ENCODE data around the gene KANSL1L. TPM values are rescaled to one million over a fixed set of nuclear protein-coding genes. Genes with fewer than 3 reads are reported as not detected.

KANSL1L gene
- total RNA-seq, 1 donor from 2014 or later = 9.2 TPM

DNA sequence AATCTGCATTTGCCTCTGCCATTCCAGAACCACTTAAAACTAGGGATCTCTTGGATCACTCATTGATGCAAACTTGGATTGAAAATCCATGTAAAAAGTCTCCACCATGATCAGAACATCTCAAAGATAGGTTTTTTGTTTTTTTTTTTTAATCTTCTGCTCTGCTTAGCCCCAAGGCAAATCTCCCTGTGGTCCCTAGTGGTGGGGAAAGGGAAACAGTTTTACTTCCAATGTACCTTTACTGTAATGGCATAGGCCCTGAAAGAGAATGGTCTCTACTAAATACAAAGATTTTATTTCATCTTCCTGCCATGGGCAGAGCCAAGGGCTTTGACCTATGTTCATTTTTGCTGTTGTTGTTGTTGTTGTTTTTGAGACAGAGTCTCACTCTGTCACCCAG is 78.4 kb downstream of the KANSL1L start:
- no peak for DNase-seq (ENCODE audit: extremely low read depth, low read depth, low spot score)

DNA sequence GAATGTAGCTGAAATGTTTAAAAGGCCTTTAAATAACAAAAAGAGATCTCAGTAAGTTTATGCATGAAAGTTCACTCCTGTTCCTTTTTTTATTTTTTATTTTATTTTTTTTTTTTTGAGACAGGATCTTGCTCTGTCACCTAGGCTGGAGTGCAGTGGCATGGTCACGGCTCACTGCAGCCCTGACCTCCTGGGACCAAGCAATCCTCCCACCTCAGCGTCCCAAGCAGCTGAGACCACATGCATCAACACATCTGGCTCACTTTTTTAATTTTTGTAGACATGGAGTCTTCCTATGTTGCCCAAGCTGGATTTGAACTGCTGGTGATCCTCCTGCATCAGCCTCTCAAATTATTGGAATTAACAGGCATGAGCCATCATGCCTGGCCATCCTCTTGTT is 84.3 kb downstream of the KANSL1L start:
- DNase-seq (ENCODE audit: extremely low read depth, low read depth, low spot score) = no peak

DNA sequence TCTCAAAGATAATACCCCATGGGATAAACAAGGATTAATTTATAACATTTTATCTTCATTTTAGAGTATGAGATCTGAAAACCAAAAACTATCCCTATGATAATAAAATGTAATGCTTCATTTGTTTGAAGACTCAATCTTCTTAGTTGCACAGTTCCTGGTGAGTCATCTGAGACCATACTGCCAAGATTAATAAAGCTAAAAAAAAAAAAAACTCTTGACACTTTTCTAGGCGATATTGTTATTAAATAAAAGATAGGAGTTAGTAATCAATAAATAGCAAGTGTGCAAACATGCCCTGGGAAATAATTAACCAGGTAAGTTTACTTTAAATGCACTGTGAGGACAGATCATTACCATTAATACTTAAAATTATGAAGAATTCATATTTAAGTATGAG is 84.9 kb downstream of the KANSL1L start:
- DNase-seq (ENCODE audit: extremely low read depth, low read depth, low spot score) = no peak

DNA sequence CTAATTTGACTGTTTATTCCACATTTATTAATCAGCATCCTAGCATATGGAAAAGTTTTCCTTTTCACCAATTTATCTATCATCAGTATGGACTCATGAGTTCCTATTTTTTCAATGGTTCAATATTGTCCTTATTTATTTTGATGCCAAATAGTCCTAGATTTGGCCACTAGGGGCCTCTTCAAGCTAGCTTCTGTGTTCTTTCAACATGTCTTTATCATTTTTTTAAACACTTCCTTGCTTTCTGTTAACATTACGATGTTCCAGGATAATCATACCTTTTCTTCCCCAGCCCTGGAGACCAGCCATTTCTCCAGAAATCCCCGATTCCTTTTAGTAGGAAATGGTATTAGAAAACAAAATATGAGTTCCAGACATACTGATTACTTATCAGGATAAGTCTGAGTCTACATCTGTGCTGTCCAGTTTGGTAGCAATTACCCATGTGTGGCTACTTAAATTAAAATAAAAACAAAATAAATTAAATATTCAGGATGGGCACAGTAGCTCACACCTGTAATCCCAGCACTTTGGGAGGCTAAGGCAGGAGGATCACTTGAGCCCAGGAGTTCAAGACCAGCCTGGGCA is 98.2 kb downstream of the KANSL1L start:
- DNase-seq (ENCODE audit: extremely low read depth, low read depth, low spot score) = peak; percentile 34

DNA sequence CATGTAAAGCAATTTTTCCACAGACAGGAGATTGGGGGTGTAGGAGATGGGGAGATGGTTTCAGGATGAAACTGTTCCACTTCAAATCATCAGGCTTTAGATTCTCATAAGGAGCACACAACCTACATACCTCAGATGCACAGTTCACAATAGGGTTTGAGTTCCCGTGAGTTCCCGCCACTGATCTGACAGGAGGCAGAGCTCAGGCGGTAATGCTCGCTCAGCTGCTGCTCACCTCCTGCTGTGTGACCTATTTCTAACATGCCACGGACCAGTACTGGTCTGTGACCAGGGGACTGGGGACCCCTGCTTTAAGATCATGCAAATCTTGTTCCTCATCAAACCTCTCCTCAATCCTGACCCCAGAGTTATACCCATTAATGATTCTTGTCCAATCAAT is 98.7 kb downstream of the KANSL1L start:
- no peak for DNase-seq (ENCODE audit: extremely low read depth, low read depth, low spot score)

DNA sequence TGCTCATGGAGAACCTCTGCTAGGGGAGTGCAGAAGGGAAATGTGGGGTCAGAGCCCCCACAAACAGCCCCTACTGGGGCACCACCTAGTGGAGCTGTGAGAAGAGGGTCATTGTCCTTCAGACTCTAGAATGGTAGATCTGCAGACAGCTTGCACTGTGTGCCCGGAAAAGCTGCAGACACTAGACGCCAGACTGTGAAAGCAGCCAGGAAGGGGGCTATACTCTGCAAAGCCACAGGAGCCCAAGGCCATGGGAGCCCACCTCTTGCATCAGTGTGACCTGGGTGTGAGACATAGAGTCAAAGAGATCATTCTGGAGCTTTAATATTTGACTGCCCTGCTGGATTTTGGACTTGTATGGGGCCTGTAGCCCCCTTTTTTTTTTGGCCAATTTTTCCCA is 107.9 kb downstream of the KANSL1L start:
- DNase-seq (ENCODE audit: extremely low read depth, low read depth, low spot score) = no peak

DNA sequence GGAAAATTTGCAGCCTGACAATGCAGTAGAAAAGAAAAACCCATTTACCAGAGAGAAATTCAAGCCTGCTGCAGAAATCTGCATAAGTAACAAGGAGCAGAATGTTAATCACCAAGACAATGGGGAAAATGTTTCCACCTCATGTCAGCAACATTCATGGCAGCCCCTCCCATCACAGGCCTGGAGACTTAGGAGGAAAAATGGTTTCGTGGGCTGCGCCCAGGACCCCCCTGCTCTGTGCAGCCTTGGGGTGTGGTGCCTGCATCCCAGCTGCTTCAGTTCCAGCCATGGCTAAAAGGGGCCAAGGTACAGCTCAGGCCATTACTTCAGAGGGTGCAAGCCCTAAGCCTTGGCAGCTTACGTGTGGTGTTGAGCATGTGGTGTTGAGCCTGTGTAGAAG is 115.4 kb downstream of the KANSL1L start:
- DNase-seq (ENCODE audit: extremely low read depth, low read depth, low spot score) = no peak

DNA sequence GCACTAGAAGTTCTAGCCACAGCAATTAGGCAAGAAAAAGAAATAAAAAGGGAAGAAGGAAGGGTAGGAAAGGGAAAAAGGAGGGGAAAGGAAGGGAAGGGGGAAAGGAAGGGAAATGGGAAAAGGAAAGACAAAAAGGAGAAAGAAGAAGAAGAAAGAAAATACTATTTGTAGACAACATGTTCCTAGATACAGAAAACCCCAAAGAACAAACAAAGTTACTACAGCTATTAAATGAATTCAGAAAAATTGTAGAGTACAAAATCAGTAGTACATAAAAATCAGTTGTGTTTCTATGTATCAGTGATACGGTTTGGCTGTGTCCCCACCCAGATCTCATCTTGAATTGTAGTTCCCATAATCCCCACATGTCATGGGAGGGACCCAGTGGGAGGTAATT is 116.5 kb downstream of the KANSL1L start:
- DNase-seq (ENCODE audit: extremely low read depth, low read depth, low spot score) = no peak

DNA sequence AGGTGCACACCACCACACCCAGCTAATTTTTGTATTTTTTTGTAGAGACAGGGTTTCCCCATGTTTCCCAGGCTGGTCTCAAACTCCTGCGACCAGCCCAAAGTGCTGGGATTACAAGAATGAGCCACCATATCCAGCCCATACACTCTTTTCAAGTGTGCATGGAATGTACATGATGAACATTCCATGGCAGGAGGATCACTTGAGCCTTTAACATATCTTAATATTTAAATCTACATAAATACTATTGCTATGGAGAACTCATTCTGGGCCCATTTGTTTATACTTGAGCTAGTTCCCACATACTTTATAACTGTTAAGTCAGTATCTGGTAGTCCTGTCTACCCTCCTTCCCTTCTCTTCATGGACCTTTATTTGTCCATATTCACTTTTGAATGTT is 120.3 kb downstream of the KANSL1L start:
- DNase-seq (ENCODE audit: extremely low read depth, low read depth, low spot score) = no peak

DNA sequence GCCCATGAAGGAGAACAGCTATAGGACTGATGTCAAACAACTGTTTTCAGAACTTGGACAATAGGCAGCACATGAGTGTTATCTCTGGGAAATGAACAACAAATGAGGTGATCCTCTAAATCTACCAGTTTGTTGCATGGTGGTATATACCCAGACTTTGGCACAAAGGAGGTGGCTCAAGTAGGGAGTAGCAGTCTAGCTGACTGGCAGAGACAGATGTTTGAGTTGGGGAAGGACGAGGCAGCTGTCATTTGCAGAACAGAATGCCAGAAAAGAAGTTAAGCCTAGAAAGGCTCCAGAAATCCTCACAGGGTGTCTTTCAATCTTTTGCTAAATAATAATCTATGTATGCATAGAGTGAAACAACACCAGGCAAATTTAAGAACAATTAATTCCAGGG is 121.4 kb downstream of the KANSL1L start:
- no peak for DNase-seq (ENCODE audit: extremely low read depth, low read depth, low spot score)

DNA sequence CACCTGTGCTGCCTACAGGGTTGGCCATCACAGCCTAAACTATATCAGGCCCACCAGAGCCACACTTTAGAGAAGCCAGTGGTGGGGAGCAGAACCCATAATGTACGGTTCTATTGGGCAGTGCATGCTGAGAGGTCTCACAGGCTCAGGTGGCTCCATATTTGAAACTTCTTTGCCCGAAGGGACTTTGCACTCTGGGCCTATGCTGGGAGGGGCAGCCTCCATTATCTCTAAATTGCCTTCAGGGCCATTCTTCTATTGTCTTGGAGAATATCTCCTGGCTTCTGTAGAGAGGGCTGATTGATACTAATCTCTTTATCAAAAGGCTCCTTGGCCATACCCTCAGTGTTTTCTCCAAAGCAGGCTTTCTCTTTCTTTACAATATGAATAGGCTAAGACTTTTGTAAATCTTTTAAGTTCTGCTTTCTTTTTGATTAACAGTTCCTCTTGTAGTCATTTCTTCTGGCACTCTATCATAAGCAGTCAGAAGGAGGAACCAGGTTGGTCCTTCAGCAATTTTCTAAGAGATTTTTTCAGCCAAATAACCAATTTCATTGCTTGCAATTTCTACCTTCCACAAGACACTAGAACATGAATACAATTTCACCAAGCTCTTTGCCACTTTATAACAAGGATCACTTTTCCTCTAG is 124.2 kb downstream of the KANSL1L start:
- no peak for DNase-seq (ENCODE audit: extremely low read depth, low read depth, low spot score)

DNA sequence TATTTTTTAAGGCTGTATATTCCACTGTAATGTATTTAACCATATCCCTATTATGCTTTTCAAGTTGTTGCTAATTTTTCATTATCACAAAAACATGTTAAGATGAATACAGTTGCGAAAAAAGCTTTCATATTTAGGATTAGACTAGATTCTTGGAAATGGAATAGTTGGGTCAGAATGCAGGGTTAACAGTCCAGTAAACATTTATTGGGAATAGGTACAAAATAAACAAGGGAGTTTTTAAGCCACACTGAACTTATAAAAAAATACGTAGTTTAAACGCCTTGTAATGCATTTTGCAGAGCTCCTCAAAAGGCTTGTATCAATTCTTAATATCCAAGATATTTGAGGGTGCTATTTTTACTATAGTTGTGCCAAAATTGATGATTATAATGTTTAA is 133.1 kb downstream of the KANSL1L start:
- no peak for DNase-seq (ENCODE audit: extremely low read depth, low read depth, low spot score)

DNA sequence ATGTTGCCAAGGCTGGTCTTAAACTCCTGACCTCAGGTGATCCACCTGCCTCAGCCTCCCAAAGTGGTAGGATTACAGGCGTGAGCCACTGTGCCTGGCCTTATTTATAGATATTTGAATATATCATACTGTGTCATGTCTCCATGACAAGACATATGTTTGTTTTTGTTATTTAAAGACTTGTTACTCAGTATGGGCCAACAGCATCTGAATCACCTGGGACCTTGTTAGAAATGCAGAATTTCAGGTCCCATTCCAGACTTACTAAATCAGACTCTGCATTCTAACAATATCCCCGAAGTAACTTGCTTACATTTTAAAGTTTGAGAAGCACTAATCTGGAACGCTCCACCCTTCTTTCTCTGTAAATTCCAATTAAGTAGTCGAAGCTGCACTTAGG is 135.5 kb downstream of the KANSL1L start:
- DNase-seq (ENCODE audit: extremely low read depth, low read depth, low spot score) = no peak

DNA sequence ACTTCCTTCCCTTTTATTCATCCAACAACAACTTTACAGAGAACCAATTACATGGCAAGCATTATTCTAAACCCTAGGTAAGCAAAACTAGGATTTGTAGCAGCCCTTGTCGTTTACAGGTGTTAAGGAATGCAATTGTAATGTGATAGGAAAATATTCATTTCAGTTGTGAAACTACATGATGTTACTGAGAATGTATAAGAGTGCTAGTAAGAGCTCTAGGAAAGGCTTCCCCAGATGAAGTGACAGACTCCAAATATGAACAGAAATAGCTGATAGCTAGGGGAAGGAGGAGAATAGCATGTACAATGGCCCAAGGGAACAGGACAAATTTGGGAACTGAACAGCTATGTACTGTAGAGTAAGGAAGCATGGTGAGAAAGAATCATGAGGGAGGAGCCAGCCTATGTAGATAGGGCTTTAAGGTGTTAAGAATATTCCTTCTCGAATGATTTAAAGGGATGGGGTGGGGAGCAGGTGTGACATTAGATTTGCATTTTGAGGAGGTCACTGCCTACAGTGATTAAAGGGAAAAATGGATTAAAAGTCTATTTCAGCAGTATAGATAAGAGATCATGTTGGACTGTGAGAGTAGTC is 137.0 kb downstream of the KANSL1L start:
- no peak for DNase-seq (ENCODE audit: extremely low read depth, low read depth, low spot score)

DNA sequence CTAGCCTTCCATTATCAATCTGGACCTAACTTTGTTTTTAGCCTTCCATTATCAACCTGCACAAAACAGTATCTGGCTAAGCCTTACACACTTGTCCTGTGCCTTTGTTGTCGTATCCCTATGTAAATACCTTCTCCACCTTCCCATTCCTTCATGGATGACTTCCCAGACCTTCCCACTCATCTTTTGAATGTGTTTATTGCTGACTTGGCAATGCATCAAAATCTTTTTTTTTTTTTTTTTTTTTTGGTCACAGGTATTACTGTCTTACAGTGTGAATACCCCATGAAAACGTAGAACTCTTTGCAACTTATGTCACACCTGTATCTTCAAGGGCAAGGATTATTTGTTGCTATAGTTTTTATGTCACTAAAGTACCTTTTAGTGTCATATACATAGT is 143.0 kb downstream of the KANSL1L start:
- DNase-seq (ENCODE audit: extremely low read depth, low read depth, low spot score) = no peak

DNA sequence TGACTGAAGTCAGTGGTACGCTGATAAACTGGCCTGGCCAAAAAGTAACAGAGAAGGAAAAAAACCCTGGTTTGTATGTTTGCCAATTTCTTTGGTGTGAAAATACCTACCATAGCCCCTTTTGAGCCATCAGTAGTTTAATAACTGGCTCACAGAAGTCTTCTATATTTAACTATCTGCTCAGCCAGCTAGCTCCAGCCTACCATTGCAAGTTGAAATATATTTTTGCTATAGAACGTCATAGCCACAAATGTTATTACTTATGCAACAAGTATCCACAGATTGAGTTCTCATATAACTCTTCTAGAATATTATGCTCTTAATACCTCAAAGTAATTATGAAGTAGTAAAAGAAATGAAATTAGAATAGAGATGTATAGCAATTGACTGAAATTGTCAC is 143.6 kb downstream of the KANSL1L start:
- no peak for DNase-seq (ENCODE audit: extremely low read depth, low read depth, low spot score)

DNA sequence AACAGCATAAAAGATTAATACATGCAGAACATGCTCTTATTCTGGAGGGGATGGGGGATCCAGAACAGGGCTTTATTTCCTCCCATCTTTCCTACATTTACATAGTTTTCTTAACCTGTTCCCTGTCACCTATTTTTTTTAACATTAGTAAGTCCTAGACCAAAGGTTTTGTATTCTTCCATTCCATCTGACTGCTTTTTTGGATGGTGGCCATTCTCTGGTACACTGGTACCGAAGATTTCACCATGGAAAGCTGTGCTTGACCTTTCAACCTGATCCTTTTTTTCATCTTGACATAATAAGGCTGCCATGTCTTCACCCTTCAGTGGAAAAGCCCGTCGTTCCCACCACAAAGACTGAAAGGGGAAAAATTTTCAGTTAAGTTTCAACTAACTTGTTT is 148.4 kb downstream of the KANSL1L start:
- no peak for DNase-seq (ENCODE audit: extremely low read depth, low read depth, low spot score)

DNA sequence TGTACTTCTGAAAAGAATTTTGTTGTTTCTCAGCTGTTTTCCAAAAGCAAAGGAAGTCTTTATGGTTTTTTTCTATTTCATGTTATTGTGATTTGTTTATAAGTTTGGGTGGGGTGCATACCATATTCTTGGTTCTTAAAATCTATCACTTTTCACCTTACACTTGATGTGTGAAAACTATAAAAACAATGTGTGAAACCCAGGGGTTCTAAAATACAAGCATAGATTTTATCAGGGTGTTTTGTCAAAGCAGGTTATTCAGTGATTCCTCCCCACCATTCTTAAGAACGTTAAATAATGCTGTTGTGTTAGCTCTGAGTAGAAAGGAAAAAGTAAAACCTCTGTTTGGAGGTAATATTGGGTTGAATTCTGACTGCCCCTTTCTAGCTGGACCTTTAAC is 151.1 kb downstream of the KANSL1L start:
- no peak for DNase-seq (ENCODE audit: extremely low read depth, low read depth, low spot score)

DNA sequence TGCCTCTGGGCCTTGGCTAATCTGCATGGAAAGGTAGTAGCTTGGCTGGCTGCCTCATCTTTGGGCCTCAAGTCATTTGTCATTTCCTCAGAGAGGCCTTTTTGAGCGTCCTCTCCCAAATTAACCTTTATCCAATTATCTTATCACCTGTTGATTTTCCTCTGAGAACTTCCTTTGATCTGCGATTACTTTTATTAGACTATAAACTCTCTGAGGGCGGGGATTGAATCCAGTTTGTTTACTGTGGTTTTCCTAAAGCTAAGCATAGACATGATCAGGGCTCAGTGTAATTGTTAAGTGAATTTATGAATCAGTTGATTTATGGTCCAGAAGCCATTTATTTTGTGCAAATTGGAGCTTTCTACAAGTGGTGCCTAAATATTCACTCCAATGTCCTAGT is 161.3 kb downstream of the KANSL1L start:
- DNase-seq (ENCODE audit: extremely low read depth, low read depth, low spot score) = no peak

DNA sequence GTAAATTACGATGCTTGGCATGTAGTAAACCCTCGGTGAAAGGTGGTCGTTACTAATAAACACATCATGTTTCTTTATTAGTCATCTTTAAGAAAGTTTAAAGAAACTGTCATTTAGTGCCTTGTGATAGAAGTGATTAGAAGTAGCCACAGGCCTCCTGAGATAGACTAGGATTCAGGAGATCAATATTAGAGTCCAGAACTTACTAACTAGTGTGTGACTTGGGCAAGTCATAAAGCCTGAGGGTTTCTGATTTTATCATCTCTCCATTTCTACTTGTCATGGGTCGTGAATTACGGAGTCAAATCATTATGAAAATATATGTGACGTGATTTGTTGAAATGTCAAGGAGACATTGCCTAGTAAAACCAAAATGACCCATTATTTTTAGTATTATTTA is 162.1 kb downstream of the KANSL1L start:
- DNase-seq (ENCODE audit: extremely low read depth, low read depth, low spot score) = no peak

DNA sequence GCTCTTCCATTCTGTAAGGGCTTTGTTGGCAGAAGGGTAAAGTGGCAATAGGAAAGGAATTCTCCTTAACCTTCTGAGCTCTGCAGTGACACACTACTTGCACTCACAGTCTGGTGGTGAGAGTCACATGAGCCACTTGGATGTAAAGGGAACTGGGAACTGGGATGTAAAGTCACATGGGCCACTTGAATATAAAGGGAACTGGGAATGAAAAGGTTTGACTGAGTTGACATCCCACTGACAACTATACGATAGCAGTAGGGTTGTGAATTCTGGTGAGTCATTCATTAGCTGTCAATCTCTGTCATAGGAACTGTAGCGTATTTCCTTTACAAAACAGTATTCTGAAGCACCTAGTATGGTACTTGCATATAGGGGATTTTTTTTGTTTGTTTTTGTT is 163.3 kb downstream of the KANSL1L start:
- no peak for DNase-seq (ENCODE audit: extremely low read depth, low read depth, low spot score)

DNA sequence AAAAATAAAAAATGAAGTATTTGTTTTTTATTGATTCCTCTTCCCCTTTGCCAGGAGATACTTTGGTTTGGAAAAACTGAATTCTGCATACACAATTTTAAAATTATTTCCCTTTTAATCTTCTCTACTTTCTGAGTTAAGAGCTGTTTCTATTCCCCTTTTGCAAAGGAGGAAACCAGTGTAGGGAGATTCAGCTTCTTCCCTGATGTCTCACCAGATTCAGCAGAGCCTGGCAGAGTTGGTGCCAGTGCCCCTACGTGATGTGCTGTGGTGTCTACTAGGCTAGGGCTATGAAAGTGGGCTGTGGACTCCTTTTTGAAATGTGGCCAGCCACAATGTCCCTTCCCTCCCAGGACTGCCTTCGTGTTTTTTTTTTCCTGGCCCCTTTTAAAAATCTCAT is 166.3 kb downstream of the KANSL1L start:
- no peak for DNase-seq (ENCODE audit: extremely low read depth, low read depth, low spot score)

DNA sequence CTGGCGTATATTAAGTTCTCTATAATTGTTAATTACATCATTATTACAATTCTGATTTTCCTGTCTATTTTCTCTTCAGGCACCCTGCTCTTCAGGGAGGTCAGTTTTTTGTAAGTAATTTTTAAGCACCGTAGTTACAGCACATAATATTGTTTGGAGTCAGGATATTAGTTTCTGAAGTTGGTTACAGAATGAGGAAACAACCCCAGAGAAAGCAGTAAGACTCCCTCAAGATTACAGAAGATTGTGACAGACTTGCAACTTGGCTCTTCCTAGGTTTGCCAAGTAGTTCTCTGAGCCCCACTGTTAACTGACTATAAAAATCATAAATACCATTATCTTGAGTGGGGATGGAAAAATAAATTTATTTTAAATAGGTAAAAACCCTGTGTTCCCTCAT is 167.8 kb downstream of the KANSL1L start:
- no peak for DNase-seq (ENCODE audit: extremely low read depth, low read depth, low spot score)

Measured in glomerular endothelial cell (primary cell).